ENCODE results near the gene SF3B4. TPM values are rescaled to one million over a fixed set of nuclear protein-coding genes. Genes with fewer than 3 reads are reported as not detected.

SF3B4 gene
- total and polyA plus RNA-seq, 2 of the 13 experiments (the other 11 are each of a cell fraction or from before 2014, with no cell fraction given): 13.8 to 14.8 TPM

- no peak for TF ChIP-seq ZNF558 (CRISPR knock-in tag; IDR thresholded peaks at IDR 0.05; ENCODE audit: borderline replicate concordance)
- TF ChIP-seq ATF7 (IDR thresholded peaks at IDR 0.05): no peak
- no peak for TF ChIP-seq ATF7 (CRISPR knock-in tag; IDR thresholded peaks at IDR 0.05)
- TF ChIP-seq ATRX (CRISPR knock-in tag; IDR thresholded peaks at IDR 0.05; ENCODE audit: borderline replicate concordance): no peak
- no peak for TF ChIP-seq TOE1 (CRISPR knock-in tag; IDR thresholded peaks at IDR 0.05)
- TF ChIP-seq TEAD3 (CRISPR knock-in tag; optimal IDR thresholded peaks at IDR 0.05; ENCODE audit: borderline replicate concordance): peak; percentile 27
- no peak for TF ChIP-seq RBM39 (IDR thresholded peaks at IDR 0.05; ENCODE audit: low read depth, low read length, poor library complexity, severe bottlenecking)
- no peak for TF ChIP-seq ZNF333 (CRISPR knock-in tag; IDR thresholded peaks at IDR 0.05; ENCODE audit: borderline replicate concordance)
- TF ChIP-seq SP5 (CRISPR knock-in tag; IDR thresholded peaks at IDR 0.05; ENCODE audit: borderline replicate concordance, low read depth): no peak
- no peak for TF ChIP-seq ZNF563 (CRISPR knock-in tag; IDR thresholded peaks at IDR 0.05)
- TF ChIP-seq HNRNPK (IDR thresholded peaks at IDR 0.05; ENCODE audit: low read depth, low read length, poor library complexity, severe bottlenecking): no peak
- TF ChIP-seq ARID4A (CRISPR knock-in tag; IDR thresholded peaks at IDR 0.05; ENCODE audit: borderline replicate concordance): no peak; the same call in 1 of the 2 replicates
- 0 out of 2 replicates have a peak, but pooled peaks have one; percentile 45 for TF ChIP-seq HBP1 (CRISPR knock-in tag; IDR thresholded peaks at IDR 0.05; ENCODE audit: low read depth)
- TF ChIP-seq ARHGAP35 (CRISPR knock-in tag; IDR thresholded peaks at IDR 0.05; ENCODE audit: borderline replicate concordance): peak; percentile 27; the same call in 1 of the 2 replicates
- TF ChIP-seq SAP130 (CRISPR knock-in tag; IDR thresholded peaks at IDR 0.05; ENCODE audit: low read depth): peak; percentile 66
- TF ChIP-seq POLR2AphosphoS2 (IDR thresholded peaks at IDR 0.05; ENCODE audit: low read depth, low read length): no peak
- no peak for TF ChIP-seq ZFP37 (CRISPR knock-in tag; IDR thresholded peaks at IDR 0.05; ENCODE audit: borderline replicate concordance)
- TF ChIP-seq MXI1 (IDR thresholded peaks at IDR 0.05; ENCODE audit: borderline replicate concordance, low read depth, low read length): no peak; the same call in 2 of the 3 replicates
- TF ChIP-seq ZC3H4 (CRISPR knock-in tag; IDR thresholded peaks at IDR 0.05; ENCODE audit: borderline replicate concordance): no peak
- no peak for TF ChIP-seq FOXO4 (CRISPR knock-in tag; conservative IDR thresholded peaks at IDR 0.05)
- TF ChIP-seq MYC (CRISPR knock-in tag; IDR thresholded peaks at IDR 0.05; ENCODE audit: borderline replicate concordance): peak; percentile 63; the same call in 1 of the 2 replicates
- TF ChIP-seq WIZ (CRISPR knock-in tag; IDR thresholded peaks at IDR 0.05): no peak
- no peak for TF ChIP-seq PAX8 (CRISPR knock-in tag; IDR thresholded peaks at IDR 0.05; ENCODE audit: borderline replicate concordance)
Measured at GRCh38 chr1:149899460-149900284, 27.9 kb downstream of the SF3B4 start, which contains the start of gene BOLA1 (continued).

All from HepG2 (cell line).